HG03175 (cell line): Measurements from ENCODE around the gene PLEKHG7.

ENCODE experiments used
- ATAC-seq: cut with Tn5 transposase; IDR thresholded peaks from one replicate; pipeline ENCODE4 v1.9.1; 2021; ENCODE audit warnings: mild to moderate bottlenecking, moderate library complexity; ENCODE audit not compliant: unreplicated experiment

The PLEKHG7 gene

DNA sequence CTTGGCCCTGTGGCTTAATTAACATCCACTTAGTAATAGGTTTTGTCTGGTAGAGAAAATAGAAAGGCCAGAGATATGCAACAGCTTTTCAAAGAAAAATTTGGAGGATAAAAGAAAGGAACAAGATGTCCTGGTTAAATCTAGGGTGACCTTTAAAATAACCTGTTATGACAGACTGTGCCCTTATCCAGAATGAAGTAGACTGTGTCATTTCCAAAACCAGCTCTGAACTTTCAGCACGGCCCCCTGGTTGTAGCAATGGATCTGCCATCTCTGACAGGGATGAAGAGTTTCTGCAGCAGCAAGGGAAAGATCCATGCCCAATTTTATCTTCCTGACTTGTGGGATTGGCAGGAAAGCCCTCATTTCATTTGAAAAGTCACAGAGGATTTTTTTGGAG is 5.1 kb downstream of the PLEKHG7 start:
- no peak for ATAC-seq

DNA sequence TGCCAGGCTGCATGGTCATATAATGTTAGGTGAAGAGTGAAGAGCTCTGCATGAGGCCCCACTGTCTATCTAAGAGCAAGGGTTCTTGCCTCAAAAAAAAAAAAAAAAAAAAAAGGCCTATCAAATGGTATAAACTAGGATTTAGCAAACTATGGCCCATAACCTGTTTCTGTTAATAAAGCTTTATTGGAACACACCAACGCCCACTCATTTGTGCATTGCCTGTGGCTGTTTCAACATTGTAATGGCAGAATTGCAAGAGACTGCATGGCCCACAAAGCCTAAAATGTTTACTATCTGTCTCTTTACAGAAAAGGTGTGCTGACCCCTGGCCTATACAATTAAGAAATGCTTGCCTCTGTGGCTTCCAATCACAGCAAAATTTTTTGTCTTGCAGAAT is 12.8 kb downstream of the PLEKHG7 start:
- no peak for ATAC-seq

DNA sequence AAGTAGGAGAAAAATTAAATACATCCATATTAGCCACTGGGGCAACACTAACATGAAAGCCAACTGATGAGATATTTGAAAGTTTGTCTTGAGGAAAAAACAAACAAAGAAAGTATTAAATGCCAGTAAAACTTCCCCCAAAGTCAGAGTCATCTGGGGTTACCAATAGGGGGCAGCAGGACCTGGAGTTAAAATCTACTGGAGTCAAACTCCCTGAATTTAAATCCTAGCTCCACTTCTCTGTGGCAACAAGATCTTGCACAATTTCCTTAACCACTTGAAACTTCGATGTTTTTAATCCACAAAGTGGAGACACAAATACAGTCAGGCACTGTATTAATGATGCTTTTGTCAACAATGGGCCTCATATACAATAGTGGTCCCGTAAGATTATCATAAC is 14.4 kb downstream of the PLEKHG7 start:
- ATAC-seq = no peak

DNA sequence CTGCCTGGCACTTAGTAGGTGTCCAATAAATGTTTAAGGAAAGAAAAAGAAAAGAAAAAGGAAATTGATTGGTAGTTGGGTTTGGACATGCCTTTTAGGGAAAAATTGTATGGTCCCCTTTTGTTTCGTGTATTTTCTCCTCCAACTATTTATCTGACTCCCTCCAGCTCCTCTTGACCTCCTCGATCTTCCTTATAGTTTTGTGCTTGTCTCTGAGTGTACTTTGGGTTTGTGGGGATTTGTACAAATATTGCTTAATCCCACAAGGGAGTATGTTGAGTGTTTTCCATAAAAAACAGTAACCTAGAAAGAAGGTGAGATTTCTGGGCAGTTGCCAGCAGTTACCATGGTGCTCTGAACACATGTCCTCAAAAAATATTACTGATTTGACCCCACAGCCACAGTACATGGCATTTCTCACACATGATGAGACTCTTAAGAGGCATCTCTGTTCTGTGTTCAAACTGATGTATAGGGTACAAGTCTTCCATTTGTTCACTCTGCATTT is 15.7 kb downstream of the PLEKHG7 start:
- ATAC-seq = no peak

DNA sequence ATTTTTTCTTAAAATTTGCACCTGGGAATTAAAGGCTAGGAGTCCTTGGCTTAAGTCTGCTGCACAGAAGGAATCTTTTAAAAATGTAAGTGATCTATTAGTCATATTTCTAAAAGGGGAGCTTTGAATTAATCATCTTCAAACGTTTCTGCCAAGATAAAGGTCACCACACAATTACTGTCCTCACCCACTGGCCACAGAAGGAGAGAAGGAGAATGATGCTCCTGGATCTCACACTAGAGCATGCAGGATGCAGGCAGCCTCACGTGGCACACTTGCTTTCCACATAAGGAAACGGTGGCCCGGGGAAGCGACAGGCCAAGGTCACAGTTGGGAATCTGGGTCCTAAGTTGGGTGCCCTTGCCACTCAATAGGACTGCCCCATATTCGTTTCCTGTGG is 16.9 kb downstream of the PLEKHG7 start:
- no peak for ATAC-seq

DNA sequence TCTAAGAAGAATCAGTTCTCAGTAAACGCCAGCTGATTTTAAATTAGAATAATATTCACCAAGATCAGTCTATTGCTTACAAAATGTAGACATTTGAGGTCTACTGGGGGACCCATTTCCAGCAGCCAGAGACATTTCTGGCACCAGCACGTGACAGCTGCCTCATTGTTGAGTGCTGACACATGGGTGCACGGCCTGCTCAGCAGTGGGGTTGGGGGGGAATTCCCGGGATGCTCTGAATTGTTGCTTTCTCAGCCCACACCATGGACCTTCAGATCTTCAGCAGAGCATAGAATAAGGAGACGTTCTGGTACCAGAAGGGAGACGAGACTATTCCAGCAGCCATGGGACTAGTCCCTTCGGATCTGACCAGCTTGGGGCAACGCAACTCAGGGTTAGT is 18.3 kb downstream of the PLEKHG7 start:
- no peak for ATAC-seq

DNA sequence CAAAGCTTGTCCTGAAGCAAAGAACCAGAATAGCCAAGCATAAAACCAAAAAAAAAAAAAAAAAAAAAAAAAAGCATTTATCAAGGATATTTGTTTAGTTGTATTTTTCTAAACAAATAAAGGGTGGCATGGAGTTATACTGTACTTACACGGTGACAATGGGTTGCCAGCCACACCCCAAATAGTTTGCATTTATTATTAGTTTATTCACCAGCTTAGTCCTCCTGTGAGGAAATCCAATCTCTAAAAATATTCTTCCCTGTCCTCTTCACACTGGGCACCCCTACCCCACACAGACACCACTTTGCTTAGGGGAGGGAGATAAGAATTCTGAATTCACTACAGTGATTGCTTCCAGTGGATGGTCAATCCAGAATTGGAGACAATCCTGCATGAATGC is 18.9 kb downstream of the PLEKHG7 start:
- ATAC-seq = no peak

DNA sequence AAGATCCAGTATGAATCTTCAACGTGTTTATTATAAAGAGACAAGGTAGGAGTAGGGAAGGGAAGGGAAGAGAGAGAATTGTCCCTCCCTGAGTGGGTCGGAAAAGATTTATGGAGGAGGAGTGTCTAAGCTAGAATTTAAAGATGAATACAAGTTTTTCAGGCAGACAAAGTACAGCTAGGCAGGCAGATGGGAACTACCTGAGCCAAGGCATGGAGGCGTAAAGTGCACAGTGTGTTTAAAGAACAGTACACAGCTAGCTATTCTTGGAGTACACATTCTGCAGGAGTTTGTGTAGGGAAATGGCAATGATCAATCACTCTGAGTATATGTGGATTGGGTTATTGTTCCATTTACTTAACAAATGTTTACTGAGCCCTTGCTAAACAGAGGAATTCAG is 20.1 kb downstream of the PLEKHG7 start:
- no peak for ATAC-seq

DNA sequence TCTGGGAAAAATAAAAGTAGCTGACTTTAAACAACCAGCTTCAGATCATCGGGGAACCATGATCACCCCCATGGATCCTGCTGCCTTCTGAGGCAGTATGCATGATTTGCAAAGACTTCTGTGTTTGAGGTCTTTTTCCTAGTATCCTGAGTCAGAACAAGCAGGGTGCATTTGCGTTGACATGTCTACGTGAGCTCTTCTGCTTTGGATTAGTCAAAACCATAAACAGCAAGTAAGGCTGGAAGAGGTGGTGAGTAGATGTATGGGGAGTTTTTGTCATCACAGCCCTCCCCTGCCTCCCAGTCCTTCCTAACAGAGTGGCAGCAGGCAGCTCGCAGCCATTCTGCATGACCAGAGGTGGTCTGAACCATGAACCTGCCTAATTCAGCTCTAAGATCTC is 24.1 kb downstream of the PLEKHG7 start:
- no peak for ATAC-seq

DNA sequence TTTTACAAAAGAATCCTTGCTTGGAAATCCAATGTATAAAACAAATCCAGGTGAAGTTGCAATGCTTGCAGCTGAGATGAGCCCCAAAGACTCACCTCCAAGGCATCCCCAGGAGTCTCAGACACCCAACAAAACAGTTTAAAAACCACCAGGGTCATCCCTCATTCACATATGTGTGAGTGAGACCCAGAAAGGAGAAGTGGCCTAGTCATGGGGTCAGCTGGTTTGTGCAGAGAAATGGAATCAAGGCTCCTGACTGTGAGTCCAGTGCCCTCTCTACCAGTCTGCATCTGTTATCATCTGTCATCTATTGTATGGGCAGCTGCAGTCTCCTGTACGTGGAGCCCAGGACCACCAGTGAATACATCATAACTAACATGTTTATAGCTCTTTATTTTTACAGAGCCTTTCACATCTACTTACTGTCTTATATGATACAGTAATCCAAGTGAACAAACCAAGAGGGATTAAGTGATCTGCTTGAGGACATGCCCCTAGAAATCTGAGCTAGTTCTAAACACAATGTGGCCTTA is 27.1 kb downstream of the PLEKHG7 start:
- ATAC-seq = peak; percentile 57

DNA sequence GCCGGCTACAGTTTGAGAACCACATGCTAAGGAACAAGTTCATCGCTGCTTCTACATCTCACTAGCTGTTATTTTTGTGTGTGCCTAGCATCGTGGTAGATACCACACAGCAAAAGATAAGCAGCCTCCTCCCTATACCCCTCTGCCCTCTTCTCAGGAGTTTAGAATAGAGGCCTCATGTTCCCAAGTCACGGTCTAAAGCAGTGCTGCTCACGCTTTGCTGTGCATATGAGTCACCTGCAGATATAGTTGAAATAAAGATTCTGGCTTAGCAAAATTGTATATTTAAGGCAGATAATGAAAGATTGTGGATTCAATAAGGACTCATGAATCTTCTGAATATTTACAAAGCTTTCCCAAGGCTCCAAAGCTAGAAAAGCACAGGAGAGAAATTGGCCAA is 28.0 kb downstream of the PLEKHG7 start:
- ATAC-seq = no peak

DNA sequence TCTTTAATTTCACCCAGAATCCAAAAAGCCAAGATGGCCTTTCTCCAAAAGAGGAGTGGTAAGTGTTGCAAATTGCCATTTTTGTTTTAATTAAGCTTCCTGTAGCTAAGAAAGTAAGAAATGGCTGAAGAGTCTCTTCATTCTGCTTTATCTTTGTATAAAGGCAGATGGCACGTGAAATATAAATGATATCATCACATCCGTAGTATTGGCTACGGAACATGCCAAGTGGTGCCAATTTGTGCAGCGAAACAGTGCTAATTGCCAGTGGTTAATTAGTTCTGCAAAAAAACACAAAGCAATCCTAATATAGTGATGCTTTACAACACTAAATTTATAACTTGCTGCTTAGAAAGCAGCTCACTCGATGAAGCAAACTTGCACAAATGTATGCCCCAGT is 29.4 kb downstream of the PLEKHG7 start:
- no peak for ATAC-seq

DNA sequence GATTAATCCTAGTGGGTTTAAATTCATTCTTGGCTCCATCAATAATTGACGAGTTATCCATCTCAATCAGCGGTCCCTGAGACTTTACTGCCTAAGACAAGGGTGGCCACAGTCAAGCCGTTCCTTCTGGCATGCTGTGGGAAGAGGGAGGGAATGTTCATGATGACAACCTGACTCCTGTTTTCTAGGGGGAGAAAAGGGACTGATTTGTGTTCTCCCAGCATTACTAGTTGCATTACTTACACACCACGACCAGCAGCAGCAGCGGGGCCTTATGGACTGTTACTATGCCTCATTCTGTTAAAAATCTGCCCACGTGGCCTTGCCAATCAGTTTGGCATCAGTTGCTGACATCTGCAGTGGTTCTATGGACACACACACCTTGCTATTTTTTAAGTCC is 29.9 kb downstream of the PLEKHG7 start:
- no peak for ATAC-seq

DNA sequence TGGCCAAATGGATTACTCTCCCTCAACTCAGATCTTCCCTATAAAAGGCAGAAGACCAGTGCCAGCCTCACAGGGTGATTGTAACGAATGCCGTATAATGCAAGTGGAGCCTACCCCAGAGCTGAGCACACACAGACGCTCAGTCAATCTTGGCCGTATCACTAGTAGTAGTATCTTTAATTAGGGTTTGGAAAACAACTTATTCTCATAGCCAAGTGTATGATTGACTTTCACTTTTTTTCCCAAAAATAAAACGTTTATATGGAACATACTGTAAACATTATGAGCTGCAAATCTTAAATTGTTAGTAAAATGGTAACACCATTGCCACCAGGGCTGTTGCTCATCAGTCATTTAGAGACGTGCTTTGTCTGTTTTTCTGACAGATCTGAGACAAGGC is 30.4 kb downstream of the PLEKHG7 start:
- ATAC-seq = no peak

DNA sequence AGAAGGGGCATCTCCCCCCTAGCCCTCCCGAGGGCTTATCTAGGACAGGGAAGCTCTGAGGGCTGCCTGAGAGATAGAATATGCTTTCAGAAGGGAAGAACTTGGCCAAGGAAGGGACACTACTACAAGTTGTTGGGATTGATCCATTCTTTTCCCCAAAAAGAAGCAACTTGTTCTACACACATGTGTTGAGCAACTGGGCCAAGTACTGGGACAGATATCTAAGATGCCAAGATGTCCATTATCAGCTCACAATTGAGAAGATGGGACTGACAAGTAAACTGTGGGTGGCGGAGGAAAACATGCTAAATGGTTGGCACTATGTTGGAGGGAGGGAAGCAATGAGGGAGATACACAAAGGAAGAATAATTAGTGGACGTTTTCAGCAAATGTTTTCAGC is 30.9 kb downstream of the PLEKHG7 start:
- ATAC-seq = no peak

DNA sequence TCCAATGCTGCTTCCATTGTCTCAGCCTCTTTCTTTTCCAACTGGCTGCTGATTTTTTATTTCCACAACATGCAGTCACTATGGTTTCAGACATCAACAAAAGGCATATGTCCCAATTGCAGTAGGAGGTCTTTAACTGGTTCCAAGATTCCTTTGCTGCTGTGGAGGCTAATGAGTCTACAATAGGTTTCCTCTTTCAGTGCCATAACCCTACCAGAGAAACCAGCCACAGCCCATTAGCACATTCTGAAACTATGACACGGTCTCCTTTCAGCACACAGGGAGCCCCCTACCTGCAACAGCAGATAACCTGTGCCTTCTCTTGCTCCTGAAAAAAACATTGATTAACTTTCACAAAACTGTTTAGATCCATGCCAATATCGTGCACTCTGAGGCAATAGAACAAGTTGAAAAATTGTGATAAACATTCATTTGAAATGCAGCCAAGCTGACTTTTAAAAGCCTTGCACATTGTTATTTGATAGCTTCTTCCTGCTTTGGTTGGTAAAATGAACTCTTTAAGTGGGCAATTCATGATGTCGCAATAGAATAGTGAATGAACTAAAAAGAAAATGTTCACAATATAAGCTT is 32.4 kb downstream of the PLEKHG7 start:
- ATAC-seq = no peak

DNA sequence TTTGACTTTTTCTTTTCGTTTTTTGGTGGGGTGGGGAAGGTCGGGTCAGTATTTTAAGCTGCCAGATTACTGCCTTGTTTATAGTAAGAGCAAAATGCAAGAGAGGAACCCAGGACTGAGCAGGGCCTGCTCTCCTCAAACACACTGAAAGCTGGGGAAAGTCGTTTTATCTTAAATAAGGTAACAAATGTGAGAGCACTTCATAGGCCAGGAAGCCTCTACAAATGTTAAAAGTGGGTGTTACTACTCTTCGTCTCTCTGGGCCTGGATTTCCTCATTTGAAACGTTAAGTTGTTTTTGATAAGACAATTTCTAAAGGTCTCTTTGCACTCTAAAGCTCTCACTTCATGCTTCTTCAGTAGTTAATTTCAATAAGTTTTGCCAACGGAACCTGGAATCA is 33.8 kb downstream of the PLEKHG7 start:
- no peak for ATAC-seq

DNA sequence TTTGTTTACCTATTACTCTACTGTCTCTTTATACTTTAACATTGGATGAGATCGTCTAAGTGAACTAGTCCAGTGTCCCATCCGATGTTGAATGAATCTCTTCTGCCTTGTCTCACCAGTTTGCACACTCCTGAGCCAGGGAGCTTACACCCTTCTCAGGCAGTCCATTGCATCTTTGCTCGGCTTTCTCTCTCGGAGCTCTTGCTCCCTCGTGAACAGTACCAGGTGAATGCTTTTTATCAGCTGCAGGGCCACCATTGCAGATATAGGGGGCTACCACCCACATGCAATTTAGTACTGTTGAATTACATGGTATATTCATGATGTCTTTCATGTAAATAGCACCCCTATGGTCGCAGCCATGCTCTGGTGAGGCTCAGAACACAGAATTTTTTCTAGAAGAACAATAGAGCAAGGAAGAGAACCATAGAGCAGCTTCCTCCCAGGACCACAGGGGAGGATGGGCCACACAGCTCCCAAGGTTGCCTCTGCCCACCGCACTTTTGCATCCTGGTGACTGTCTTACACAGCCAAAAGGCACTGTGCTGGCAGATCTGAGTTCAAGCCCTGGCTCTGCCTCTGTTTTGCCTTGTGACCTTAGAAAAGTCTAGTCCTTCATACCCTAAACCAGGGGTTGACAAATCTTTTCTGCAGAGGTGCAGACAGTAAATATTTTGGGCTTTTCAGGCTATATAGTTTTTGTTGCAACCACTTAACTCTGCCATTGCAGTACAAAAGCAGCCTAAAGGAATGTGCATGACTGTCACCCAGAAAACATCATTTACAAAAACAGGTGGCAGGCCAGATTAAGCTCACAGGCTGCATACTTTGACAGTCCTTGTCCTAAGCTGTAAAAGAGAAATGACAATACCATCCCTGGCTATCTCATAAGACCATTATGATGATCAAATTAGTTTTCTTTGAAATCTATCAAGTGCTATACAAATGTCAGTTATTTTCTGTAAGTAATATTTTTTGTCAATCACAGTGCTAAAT is 35.4 kb downstream of the PLEKHG7 start:
- no peak for ATAC-seq

DNA sequence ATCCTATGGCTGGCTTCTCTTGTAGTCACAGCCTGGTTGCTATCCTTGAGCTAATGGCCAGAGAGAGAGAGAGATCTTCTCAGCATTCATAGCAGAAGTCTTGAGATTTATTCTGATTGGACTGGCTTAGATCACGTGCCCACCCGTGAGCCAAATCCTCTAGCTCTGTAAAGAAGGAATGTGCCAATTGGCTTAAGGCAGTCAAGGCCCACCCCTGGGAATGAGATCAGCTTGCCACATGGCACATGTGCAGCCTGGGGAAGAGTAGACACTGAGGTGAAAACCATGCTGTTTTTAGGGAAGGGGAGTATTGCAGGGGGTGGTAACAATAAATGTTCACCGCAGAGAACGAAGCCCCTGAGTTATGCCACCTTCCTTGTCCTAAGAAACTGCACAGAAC is 36.3 kb downstream of the PLEKHG7 start:
- no peak for ATAC-seq

DNA sequence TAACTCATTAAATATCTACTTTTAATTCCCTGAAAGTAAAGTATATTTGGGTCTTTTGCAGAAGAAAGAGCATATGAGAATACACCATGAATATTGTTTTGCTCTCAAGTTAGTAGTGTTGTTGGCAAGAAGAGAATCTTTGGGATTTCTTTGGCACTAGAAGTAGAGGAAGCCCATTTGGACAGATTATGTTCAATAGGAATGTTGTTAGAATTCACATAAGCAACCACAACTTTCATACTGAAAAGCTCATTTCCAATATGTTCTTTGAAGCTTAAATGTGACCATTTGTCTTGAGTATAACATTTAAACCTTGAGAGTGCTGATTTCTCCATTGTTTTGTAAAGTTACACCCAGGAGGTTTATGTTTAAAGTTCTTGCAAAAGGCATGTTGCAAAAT is 37.6 kb downstream of the PLEKHG7 start:
- no peak for ATAC-seq

DNA sequence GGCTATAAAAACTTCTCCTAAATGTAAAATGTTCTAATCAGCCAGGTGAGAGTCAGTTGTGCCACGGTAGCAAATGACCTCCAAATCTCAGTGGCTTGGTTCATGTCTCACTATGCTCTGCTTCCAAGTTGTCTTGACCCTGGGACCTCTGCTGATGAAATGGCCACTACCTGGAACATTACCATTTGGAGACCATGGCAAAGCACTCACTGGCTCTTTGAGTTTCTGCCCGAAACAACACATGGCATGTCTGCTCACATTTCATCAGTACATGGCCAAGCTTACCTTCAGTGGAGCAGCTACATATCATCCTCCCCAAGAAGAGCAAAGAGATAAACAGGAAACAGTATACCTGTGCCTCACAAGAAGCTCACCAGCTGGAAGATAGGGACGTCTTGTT is 40.2 kb downstream of the PLEKHG7 start:
- ATAC-seq = no peak
